Measurements from ENCODE around the gene FARP2.
"Not testable (repeated sequence)": the region's sequence is repeated elsewhere in the genome, so short reads cannot be mapped to it uniquely, and the experiment has no call there.

Gene FARP2

DNA sequence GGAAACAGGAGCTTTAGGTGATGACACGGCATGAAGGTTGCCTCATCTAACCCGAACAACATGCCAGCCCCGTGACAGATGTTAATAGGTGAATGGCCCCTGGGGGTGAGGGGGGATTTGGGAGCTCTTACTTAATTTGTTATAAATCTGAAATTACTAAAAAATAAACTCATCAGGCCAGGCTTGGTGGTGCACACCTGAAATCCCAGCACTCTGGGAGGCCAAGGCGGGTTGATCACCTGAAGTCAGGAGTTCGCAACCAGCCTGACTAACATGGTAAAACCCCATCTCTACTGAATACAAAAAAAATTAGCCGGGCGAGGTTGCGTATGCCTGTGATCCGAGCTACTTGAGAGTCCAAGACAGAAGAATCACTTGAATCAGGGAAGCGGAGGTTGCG lies 146.2 kb downstream of the FARP2 start:
- ATAC-seq, result no peak
- no peak for TF ChIP-seq BACH2 (CRISPR knock-in tag; IDR thresholded peaks at IDR 0.05; ENCODE audit: borderline replicate concordance)
- no peak for TF ChIP-seq ZNF8 (CRISPR knock-in tag; IDR thresholded peaks at IDR 0.05)
- TF ChIP-seq OSR1 (CRISPR knock-in tag; IDR thresholded peaks at IDR 0.05), result no peak
- TF ChIP-seq ZFP3 (CRISPR knock-in tag; IDR thresholded peaks at IDR 0.05), result no peak
- TF ChIP-seq ESRRG (CRISPR knock-in tag; IDR thresholded peaks at IDR 0.05), result no peak
- TF ChIP-seq ZNF565 (CRISPR knock-in tag; conservative IDR thresholded peaks at IDR 0.05; ENCODE audit: low read depth), result no peak

DNA sequence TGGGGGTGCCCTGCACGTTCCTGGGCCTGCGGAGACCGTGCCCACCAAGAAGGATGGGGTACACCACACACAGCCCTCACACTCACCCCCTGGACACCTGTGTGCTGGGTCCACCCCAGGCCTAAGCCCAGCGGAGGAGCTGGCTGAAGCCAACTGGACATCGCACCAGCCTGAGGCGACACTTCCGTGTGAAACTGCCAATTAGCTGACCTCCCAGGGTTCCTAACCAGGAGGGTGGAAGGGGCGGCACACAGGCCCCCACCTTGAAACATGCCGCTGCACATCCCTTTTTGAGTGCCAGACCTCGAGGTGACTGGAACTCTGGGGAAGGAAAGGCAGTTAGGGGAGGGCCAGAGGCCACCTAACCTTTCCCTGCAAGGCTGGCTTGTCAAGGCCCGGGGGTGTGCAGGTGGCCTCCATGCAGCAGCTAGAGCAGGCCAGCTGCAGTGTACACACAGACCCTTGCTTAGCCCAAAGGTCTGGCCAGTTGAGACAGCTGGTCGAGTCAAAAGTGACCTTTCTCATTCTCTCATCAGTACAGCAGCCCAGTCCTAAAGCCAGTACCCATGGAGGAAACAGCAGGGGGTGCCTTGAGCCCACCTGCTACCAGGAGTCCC lies 147.8 kb downstream of the FARP2 start:
- no peak for ATAC-seq
- TF ChIP-seq, protein P1, sequence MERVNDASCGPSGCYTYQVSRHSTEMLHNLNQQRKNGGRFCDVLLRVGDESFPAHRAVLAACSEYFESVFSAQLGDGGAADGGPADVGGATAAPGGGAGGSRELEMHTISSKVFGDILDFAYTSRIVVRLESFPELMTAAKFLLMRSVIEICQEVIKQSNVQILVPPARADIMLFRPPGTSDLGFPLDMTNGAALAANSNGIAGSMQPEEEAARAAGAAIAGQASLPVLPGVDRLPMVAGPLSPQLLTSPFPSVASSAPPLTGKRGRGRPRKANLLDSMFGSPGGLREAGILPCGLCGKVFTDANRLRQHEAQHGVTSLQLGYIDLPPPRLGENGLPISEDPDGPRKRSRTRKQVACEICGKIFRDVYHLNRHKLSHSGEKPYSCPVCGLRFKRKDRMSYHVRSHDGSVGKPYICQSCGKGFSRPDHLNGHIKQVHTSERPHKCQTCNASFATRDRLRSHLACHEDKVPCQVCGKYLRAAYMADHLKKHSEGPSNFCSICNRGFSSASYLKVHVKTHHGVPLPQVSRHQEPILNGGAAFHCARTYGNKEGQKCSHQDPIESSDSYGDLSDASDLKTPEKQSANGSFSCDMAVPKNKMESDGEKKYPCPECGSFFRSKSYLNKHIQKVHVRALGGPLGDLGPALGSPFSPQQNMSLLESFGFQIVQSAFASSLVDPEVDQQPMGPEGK (CRISPR knock-in tag; IDR thresholded peaks at IDR 0.05; ENCODE audit: borderline replicate concordance), result no peak

DNA sequence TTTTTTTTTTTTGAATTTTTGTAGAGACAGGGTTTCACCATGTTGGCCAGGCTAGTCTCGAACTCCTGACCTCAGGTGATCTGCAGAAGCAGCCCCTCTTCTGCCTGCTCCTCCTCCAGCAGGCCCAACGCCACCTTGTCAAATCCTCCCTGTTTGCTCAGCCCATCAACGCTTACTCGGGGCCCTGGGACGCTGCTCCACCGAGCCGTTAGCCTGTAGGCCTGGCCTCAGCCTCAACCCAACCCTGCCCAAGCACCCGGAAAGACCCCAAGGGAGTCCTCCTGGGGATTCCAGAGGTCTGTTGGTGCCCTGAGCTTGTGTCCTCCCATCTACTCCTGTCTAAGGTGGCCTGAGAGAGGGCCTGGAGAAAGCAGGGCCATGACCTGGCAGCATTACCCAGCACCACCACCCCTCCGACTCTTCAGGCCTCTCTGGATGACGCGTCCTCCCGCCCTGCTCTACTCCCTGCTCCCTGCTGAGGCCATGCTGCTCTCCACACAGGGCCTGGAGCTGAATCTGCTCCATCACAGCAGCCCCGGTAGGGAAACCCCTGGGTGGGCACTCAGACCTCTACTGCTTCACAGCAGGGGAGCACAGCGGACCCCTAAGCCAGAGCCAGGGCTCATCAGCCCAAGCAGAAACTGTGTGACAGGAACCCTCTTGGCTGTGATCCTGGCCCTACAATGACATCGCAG lies 149.1 kb downstream of the FARP2 start:
- no peak for ATAC-seq
- TF ChIP-seq ESRRG (CRISPR knock-in tag; IDR thresholded peaks at IDR 0.05) (no peak), SNAI2 (CRISPR knock-in tag; IDR thresholded peaks at IDR 0.05) (no peak)

DNA sequence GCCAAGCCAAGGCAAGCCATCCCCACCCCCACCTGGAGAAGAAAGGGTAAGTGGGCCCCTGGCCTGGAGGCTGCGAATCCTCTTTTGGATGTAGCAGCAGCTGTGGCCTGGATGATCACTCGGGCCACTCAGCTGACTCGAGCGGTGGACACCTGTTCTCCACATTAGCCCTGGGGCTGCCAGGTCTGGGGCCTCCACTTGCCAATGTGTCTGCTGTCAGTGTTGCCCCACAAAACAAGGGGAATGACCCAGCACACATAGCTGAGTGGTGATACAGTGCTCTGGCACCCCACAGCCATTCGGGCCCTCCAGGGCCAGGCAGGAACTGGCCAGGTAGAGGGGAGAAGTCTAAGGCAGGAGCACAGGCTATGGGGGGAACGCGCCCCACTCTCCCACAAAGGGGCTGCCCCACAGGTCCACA lies 149.7 kb downstream of the FARP2 start:
- no peak for TF ChIP-seq ISL1 (CRISPR knock-in tag; IDR thresholded peaks at IDR 0.05)
- TF ChIP-seq, protein P2, sequence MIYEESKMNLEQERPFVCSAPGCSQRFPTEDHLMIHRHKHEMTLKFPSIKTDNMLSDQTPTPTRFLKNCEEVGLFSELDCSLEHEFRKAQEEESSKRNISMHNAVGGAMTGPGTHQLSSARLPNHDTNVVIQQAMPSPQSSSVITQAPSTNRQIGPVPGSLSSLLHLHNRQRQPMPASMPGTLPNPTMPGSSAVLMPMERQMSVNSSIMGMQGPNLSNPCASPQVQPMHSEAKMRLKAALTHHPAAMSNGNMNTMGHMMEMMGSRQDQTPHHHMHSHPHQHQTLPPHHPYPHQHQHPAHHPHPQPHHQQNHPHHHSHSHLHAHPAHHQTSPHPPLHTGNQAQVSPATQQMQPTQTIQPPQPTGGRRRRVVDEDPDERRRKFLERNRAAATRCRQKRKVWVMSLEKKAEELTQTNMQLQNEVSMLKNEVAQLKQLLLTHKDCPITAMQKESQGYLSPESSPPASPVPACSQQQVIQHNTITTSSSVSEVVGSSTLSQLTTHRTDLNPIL (CRISPR knock-in tag; IDR thresholded peaks at IDR 0.05; ENCODE audit: low read depth), result no peak
- TF ChIP-seq, protein P3, sequence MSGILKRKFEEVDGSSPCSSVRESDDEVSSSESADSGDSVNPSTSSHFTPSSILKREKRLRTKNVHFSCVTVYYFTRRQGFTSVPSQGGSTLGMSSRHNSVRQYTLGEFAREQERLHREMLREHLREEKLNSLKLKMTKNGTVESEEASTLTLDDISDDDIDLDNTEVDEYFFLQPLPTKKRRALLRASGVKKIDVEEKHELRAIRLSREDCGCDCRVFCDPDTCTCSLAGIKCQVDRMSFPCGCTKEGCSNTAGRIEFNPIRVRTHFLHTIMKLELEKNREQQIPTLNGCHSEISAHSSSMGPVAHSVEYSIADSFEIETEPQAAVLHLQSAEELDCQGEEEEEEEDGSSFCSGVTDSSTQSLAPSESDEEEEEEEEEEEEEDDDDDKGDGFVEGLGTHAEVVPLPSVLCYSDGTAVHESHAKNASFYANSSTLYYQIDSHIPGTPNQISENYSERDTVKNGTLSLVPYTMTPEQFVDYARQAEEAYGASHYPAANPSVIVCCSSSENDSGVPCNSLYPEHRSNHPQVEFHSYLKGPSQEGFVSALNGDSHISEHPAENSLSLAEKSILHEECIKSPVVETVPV (CRISPR knock-in tag; IDR thresholded peaks at IDR 0.05), result no peak
- TF ChIP-seq, protein P1 (CRISPR knock-in tag; IDR thresholded peaks at IDR 0.05; ENCODE audit: borderline replicate concordance), result no peak
- no peak for TF ChIP-seq ESRRG (CRISPR knock-in tag; IDR thresholded peaks at IDR 0.05)
- TF ChIP-seq ARNTL (CRISPR knock-in tag; IDR thresholded peaks at IDR 0.05; ENCODE audit: borderline replicate concordance, low read depth), result no peak
- TF ChIP-seq ZFP30 (CRISPR knock-in tag; IDR thresholded peaks at IDR 0.05), result no peak
- no peak for TF ChIP-seq OSR1 (CRISPR knock-in tag; IDR thresholded peaks at IDR 0.05)
- TF ChIP-seq CSDC2 (CRISPR knock-in tag; IDR thresholded peaks at IDR 0.05), result no peak
- no peak for TF ChIP-seq SNAI2 (CRISPR knock-in tag; IDR thresholded peaks at IDR 0.05)
- no peak for TF ChIP-seq TOX (CRISPR knock-in tag; IDR thresholded peaks at IDR 0.05; ENCODE audit: borderline replicate concordance)
- no peak for ATAC-seq

DNA sequence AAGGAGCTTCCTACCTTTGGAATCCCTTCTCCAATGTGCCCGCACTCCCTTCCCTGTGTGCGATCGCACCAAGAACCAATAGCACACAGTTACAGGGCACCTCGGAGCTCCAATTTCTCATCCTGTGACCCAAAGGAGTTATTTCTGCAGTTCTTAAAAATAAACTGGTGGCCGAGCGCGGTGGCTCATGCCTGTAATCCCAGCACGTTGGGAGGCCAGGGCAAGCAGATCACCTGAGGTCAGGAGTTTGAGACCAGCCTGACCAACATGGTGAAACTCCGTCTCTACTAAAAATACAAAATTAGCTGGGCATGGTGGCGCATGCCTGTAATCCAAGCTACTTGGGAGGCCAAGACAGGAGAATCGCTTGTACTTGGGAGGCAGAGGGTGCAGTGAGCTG lies 150.2 kb downstream of the FARP2 start:
- ATAC-seq, result not testable (repeated sequence)

DNA sequence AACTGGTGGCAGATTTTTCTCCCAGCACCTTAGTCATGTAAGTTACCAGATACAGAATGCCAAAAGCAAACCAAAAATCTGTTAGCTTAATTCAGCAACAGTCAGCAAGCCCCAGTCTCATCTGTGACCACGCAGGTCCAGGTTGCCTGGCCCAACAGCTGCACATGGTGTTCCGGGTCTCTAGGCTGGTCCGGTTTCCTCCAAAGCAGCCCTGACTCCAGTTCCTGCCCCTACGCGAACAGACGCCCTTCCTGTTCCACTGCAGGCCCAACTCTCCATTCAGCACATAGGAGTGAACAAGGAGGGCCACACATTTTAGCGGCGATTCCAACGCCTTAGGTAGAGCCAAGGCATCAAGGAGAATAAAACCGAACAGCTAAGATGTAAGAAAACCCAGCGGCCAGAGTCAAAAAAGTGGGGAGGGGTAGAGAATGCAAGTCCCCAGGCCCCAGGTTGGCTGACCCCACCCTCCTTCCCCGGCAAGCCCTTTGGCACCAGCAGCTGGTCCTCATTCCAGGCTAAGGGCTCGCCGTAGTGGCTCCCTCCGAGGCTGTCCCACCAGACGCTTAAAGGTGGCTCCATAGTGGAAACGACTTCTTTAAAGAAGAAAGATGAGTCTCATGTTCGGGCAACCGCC lies 150.8 kb downstream of the FARP2 start:
- no peak for ATAC-seq
- TF ChIP-seq CSDC2 (CRISPR knock-in tag; IDR thresholded peaks at IDR 0.05) (no peak), ZNF70 (CRISPR knock-in tag; IDR thresholded peaks at IDR 0.05) (no peak)
